GM12801 (cell line): ENCODE results near the gene APCDD1.

Source experiments
- TF ChIP-seq, protein P1 (sequence below): IDR thresholded peaks from one replicate; pipeline ENCODE4 v1.5.1; 2011; ENCODE audit warnings: control low read depth; ENCODE audit not compliant: insufficient read length; ENCODE audit errors: extremely low read depth

APCDD1 gene

DNA sequence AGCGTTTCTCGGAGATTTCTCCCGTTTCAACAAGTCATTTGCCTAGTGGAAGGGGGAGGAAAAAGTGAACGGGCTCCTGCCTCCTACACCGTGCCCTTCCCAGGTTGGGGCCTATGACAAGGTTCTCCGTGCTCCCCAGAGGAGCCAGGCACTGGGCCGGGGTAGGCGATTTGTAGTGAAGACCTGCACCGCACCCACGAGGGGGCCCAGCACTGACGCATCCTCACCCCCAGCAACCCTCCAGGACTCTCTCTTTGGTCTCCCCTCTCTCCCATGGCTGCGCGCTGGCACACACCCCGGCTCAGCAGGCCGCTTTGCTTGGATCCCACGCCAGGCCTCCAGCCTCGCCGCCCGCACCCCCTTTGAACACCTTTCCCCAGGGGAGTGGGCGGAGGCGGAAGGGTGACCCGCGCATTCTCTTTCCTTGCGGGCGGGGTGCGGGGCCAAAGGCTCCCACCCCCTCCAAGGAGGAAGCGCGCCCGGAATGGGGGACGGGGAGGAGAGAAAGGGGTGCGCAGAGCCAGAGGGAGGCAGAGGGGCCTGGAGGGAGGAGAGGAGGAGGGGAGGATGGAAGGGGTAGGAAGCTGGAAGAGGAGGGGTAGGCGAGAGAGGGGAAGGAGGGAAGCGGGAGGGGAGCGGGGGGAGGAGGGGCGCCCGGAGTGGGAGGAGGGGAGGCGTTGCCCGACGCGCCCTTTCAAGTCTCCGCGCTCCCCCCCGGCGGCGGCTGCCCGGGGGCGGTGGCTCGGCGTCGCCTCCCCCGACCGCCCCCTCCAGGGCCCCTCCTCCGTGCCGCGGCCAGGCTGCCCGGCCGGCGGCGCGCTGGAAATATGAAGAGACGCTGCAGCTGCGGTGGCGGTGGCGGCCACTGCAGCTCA, at the start of gene APCDD1:
APCDD1 (plus strand) TSS at position 830 of the 875 bp plus-strand sequence. CDS start 347 bp downstream, outside the sequence.
- TF ChIP-seq, protein P1, sequence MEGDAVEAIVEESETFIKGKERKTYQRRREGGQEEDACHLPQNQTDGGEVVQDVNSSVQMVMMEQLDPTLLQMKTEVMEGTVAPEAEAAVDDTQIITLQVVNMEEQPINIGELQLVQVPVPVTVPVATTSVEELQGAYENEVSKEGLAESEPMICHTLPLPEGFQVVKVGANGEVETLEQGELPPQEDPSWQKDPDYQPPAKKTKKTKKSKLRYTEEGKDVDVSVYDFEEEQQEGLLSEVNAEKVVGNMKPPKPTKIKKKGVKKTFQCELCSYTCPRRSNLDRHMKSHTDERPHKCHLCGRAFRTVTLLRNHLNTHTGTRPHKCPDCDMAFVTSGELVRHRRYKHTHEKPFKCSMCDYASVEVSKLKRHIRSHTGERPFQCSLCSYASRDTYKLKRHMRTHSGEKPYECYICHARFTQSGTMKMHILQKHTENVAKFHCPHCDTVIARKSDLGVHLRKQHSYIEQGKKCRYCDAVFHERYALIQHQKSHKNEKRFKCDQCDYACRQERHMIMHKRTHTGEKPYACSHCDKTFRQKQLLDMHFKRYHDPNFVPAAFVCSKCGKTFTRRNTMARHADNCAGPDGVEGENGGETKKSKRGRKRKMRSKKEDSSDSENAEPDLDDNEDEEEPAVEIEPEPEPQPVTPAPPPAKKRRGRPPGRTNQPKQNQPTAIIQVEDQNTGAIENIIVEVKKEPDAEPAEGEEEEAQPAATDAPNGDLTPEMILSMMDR, result no peak

GRCh38 chr18:10405014-10405493, 49.4 kb upstream of the APCDD1 start:
- TF ChIP-seq, protein P1, result no peak

DNA sequence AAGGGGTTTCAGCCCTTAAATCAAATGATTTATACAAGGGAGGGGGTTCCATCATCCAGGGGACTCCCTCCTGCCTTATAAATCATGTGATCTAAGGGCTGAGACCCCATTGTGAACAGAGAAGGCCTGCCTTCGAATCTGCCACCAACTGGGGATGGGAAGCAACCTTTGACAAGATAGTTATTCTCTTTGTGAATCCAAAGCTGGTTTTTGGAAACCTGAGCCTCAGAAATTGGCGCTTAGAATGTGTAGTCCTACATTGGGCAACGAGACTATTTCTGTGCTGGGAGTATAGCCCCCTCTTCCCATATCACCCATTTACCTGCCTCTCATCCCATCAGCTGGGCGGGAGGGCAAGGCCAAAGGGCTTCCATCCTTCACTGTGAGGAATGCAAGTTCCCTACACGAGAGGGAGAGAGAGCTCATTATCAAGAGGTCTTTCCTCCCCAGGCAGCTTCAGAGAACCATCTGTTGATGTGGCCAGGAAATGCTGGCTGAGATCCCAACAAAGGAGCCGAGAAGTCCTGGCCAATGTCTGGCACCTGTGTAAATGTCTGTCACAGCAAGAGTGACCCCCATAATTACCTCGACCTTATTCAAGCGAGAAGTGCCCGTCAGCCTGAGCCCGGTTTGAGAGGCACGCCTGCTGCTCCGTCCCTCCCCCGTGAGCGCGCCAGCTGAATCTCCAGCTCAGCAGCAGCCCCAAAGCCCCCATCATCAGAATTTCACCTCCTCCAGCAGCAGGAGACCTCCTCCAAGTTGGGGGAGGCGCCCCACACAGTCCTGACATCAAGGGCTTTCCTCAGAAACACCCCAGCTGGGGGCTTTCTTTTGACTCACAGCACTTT, 48.4 kb upstream of the APCDD1 start:
- TF ChIP-seq, protein P1, result no peak

GRCh38 chr18:10408131-10408530, 46.3 kb upstream of the APCDD1 start:
- TF ChIP-seq, protein P1, result no peak

DNA sequence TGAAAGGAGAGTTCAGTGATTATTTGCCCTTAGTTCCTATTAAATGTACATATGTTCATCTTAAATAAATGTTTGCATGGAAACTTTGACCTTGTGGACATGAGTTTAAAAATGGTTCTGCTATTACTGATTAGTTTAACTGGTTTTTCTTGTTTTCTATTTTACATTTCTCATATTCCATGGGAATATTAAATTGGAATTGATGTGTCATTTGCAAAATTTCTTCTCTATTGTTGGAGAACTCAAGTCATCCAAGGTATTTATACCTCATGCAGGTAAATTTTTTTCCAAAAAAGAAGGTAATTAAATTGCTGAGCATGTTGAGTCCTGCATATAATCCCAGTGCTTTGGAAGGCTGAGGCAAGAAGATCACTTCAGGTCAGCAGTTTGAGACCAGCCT, 45.4 kb upstream of the APCDD1 start:
- TF ChIP-seq, protein P1, result no peak

DNA sequence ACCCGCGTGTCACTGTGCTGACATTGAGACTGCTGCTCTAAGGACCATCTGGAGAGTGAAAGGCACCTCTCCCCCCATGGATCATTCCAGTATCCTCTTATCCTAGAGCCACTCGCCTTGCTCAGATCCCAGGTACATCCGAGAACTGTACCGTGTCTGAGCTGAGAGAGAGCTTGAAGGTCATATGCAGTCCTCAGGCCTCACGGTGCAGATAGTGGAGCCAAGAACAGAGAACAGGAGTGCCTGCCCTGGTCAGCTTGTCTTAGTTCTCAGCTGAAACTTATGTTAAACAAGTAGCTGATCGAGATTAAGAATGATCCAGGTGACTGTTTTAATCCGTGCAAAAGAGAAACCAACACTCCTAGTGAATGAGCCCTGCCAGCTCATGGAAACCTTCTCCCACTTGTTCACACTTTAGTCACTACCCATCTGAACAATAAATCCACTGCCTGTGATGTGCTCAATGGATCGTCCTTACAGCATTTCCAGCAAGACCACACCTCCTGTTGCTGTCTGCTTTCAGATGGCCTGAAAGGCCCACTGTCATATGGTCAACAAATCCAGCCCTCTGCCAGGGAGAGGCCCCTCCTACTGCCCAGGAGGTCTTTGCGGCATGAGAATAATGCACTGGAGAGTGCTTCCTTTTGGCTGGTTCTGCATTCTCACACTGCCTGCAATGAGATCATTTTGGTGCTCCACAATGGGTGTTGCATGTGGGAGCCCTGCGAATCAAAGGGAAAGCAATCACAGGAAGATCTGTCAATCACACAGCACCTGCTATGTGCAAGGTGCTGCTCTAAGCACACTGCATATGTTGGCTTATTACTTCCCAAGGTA, 43.7 kb upstream of the APCDD1 start:
- TF ChIP-seq, protein P1, result no peak

DNA sequence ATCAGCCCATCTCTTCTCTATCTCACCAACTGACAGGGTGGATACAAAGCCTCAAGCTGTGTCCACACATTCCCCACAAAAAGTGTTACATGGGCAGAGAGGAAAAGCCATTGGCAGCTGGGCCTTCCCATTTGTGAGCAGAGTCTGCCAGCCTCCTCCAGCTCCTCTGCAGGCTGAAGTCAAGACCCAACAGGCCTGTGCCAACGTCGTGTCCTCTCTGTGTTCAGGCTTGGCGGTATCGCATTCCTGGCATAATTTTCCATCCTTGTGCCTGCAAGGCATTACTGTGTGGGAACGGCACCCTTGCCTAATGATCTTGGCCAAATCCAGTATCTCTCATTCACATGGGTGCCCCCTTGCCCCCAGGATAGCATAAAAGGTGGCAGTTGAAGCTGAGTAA, 41.5 kb upstream of the APCDD1 start:
- TF ChIP-seq, protein P1, result no peak
